ENCODE results near the gene CDKN1A.

The CDKN1A gene

GRCh38 chr6:36678488-36679042 is at the start of gene CDKN1A:
TSS of gene CDKN1A (plus strand) at chr6:36678714. CDS start at chr6:36684102, 5,388 bp downstream.
- H3K9me3 ChIP-seq (ENCODE audit: control insufficient read depth, insufficient read depth, low read depth, low read length), result no peaks in the 10 kb centered on the region
- H3K4me3 ChIP-seq (ENCODE audit: low read depth, low read length), result peak within 1 kb of the TSS; percentile 76
- H3K4me1 ChIP-seq (ENCODE audit: control insufficient read depth, insufficient read depth, low read length), result peaks cover 19% of the 10 kb centered on the region
- H3K27ac ChIP-seq (ENCODE audit: extremely low read depth, low read depth, low read length), result peak within 1 kb of the TSS; percentile 89
- POLR2A ChIA-PET, result interaction anchor here (0.5 to 5.6 kb wide), 36 partner anchors 9 to 551 kb away, joined by 3 to 143 read pairs (median 4); partner anchors contain the start of genes MTCH1, PI16, PPIL1 and SRSF3
- peaks cover 0 to 25% of the 10 kb centered on the region in 2 experiments; a peak in 1 of 3 replicates for H3K36me3 ChIP-seq (ENCODE audit: control insufficient read depth in 2 of 2, insufficient read depth in 1 of 2, low read length in 2 of 2)
- CTCF ChIA-PET, result interaction anchor here (0.5 to 8.5 kb wide), 11 partner anchors 9 to 340 kb away, joined by 3 to 47 read pairs (median 4); no protein-coding TSS in a partner anchor
- TF ChIP-seq ZNF660 (tag by site-specific recombination; IDR thresholded peaks at IDR 0.05) (peak; percentile 96), GLI4 (tag by site-specific recombination; IDR thresholded peaks at IDR 0.05) (peak; percentile 73; the same call in 1 of the 2 replicates), ZNF843 (tag by site-specific recombination; IDR thresholded peaks at IDR 0.05) (peak; percentile 23), ZBTB11 (tag by site-specific recombination; conservative IDR thresholded peaks at IDR 0.05; ENCODE audit: low read depth) (no peak; the same call in 1 of the 2 replicates), ZNF350 (tag by site-specific recombination; IDR thresholded peaks at IDR 0.05) (no peak), ZNF423 (tag by site-specific recombination; IDR thresholded peaks at IDR 0.05) (no peak), ZNF223 (tag by site-specific recombination; IDR thresholded peaks at IDR 0.05) (no peak), ZSCAN23 (tag by site-specific recombination; IDR thresholded peaks at IDR 0.05) (peak; percentile 79), ZNF140 (tag by site-specific recombination; IDR thresholded peaks at IDR 0.05) (no peak), ZNF596 (tag by site-specific recombination; IDR thresholded peaks at IDR 0.05) (peak; percentile 52), ZNF670 (tag by site-specific recombination; IDR thresholded peaks at IDR 0.05; ENCODE audit: low read depth) (no peak), ZNF114 (tag by site-specific recombination; IDR thresholded peaks at IDR 0.05) (no peak), ZNF747 (tag by site-specific recombination; IDR thresholded peaks at IDR 0.05) (peak; percentile 44; the same call in 1 of the 2 replicates), ZBTB26 (tag by site-specific recombination; optimal IDR thresholded peaks at IDR 0.05) (peak; percentile 92), ZNF175 (tag by site-specific recombination; IDR thresholded peaks at IDR 0.05) (no peak), KLF17 (tag by site-specific recombination; IDR thresholded peaks at IDR 0.05) (peak; percentile 66; the same call in 1 of the 2 replicates), ZNF16 (tag by site-specific recombination; IDR thresholded peaks at IDR 0.05; ENCODE audit: low read depth) (no peak), HOXC10 (CRISPR knock-in tag; IDR thresholded peaks at IDR 0.05) (0 out of 2 replicates have a peak, but pooled peaks have one; percentile 68), SCRT1 (tag by site-specific recombination; IDR thresholded peaks at IDR 0.05; ENCODE audit: borderline replicate concordance) (no peak), GLI2 (tag by site-specific recombination; IDR thresholded peaks at IDR 0.05; ENCODE audit: borderline replicate concordance, low read depth) (no peak), ZNF426 (tag by site-specific recombination; IDR thresholded peaks at IDR 0.05) (no peak), ATF2 (tag by site-specific recombination; IDR thresholded peaks at IDR 0.05; ENCODE audit: low read depth) (no peak), ZNF521 (tag by site-specific recombination; IDR thresholded peaks at IDR 0.05) (no peak), ZNF510 (tag by site-specific recombination; IDR thresholded peaks at IDR 0.05; ENCODE audit: insufficient replicate concordance) (no peak), OVOL3 (tag by site-specific recombination; IDR thresholded peaks at IDR 0.05) (no peak), BCL11B (tag by site-specific recombination; IDR thresholded peaks at IDR 0.05; ENCODE audit: low read depth) (0 out of 2 replicates have a peak, but pooled peaks have one; percentile 16), CTCF (tag by site-specific recombination; IDR thresholded peaks at IDR 0.05) (0 out of 2 replicates have a peak, but pooled peaks have one; percentile 7), ZNF658 (tag by site-specific recombination; IDR thresholded peaks at IDR 0.05) (no peak), ZSCAN16 (tag by site-specific recombination; IDR thresholded peaks at IDR 0.05) (0 out of 2 replicates have a peak, but pooled peaks have one; percentile 12), ZNF792 (tag by site-specific recombination; IDR thresholded peaks at IDR 0.05) (no peak)
